Cardiac muscle cell (in vitro differentiated cells and primary cell): ENCODE data around the gene DIP2B. TPM values are rescaled to one million over a fixed set of nuclear protein-coding genes. Genes with fewer than 3 reads are reported as not detected.

Experiments used
- DNase-seq, 2 donors: peaks; one replicate each; pipeline versions ENCODE4 v3.0.0 to v3.0.0-alpha.2; 2010 to 2017; ENCODE audit warnings: low read depth in 1 of 2, low spot score in 1 of 2
- H3K27ac ChIP-seq: fragments of 200-600 bp; sonication (generic); 2 replicates; pipeline ENCODE4 v1.5.1; 2016
- H3K27me3 ChIP-seq: fragments of 200-600 bp; sonication (generic); 2 replicates; pipeline ENCODE4 v1.6.0; 2016; ENCODE audit warnings: control low read depth
- H3K36me3 ChIP-seq: fragments of 200-600 bp; sonication (generic); 2 replicates; pipeline ENCODE4 v1.5.1; 2016; ENCODE audit warnings: control low read depth
- H3K4me1 ChIP-seq: fragments of 200-600 bp; sonication (generic); 2 replicates; pipeline ENCODE4 v1.8.1; 2017; ENCODE audit warnings: low read depth, mild to moderate bottlenecking, mixed run types
- H3K4me3 ChIP-seq: fragments of 200-600 bp; sonication (generic); 2 replicates; pipeline ENCODE4 v1.5.1; 2016; ENCODE audit warnings: mild to moderate bottlenecking
- H3K9me3 ChIP-seq: fragments of 200-600 bp; sonication (generic); 2 replicates; pipeline ENCODE4 v1.5.1; 2017; ENCODE audit warnings: low read depth, mild to moderate bottlenecking, control low read depth
- polyA plus RNA-seq: library from polyadenylated mRNA; unstranded; fragments of >200 nt; fragmentation: Nextera tagmentation; extraction: Ambion mirVana; gene quantifications from 2 replicates; pipeline ENCODE4 v1.2.1, GENCODE V29; 2016
- total RNA-seq: library from RNA; depleted of rRNA; stranded (reverse); fragments of >200 nt; gene quantifications from 2 replicates; pipeline ENCODE4 v1.2.3, GENCODE V29; 2016
- TF ChIP-seq, protein P1 (sequence below): IDR thresholded peaks from 2 replicates; pipeline ENCODE4 v1.5.1; 2012; ENCODE audit warnings: low read depth, mild to moderate bottlenecking, low read length

DIP2B gene
- total and polyA plus RNA-seq, 2 experiments from 2014 or later: 15.5 to 55.1 TPM

DNA sequence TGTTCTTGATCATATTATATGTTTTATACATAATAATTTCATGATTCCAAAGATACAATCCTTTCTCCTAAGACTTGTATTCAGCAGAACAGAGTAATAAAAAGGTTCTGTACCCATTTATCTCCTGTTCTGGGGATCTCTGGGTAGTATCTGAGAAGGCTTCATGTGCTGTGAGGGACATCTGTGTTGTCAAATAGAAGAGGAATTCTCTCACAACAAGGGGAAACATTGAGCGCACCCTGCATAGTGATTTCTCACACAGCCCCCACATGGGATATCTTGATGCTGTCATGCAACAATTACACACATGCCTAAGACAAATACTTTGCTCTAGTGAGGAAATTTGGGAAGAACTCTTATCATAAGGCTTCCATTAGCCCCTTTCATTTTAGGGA is 157.3 kb downstream of the DIP2B start:
- peak in 1 of 2 donors; percentile 24 for DNase-seq
- H3K4me3 ChIP-seq: no peak overlapping the region
- peak overlapping the region; percentile 41 for H3K27ac ChIP-seq
- peaks cover 12% of the 10 kb centered on the region for H3K4me1 ChIP-seq
- no peaks in the 10 kb centered on the region for H3K36me3 ChIP-seq
- H3K27me3 ChIP-seq: no peaks in the 10 kb centered on the region
- TF ChIP-seq, protein P1, sequence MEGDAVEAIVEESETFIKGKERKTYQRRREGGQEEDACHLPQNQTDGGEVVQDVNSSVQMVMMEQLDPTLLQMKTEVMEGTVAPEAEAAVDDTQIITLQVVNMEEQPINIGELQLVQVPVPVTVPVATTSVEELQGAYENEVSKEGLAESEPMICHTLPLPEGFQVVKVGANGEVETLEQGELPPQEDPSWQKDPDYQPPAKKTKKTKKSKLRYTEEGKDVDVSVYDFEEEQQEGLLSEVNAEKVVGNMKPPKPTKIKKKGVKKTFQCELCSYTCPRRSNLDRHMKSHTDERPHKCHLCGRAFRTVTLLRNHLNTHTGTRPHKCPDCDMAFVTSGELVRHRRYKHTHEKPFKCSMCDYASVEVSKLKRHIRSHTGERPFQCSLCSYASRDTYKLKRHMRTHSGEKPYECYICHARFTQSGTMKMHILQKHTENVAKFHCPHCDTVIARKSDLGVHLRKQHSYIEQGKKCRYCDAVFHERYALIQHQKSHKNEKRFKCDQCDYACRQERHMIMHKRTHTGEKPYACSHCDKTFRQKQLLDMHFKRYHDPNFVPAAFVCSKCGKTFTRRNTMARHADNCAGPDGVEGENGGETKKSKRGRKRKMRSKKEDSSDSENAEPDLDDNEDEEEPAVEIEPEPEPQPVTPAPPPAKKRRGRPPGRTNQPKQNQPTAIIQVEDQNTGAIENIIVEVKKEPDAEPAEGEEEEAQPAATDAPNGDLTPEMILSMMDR: no peak
- H3K9me3 ChIP-seq: no peaks in the 10 kb centered on the region

DNA sequence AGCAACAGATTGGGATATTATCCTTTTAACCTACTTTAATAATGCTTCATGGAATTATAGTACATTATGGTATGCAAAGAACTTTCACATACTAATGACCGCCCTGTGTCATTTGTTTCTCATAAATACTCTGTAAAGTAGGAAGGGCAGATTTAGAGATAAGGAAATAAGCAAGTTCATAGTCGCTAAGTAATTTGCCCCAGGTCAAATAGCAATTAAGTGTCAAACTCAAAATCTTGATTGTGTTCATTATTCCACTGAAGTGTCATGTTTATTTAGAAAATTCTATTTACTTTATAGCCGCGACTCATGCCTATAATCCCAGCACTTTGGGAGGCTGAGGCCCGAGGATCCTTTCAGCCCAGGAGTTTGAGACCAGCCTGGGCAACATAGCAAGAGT is 160.4 kb downstream of the DIP2B start:
- no peak for DNase-seq
- H3K4me1 ChIP-seq: peaks cover 12% of the 10 kb centered on the region
- H3K4me3 ChIP-seq: no peak overlapping the region
- H3K36me3 ChIP-seq: no peaks in the 10 kb centered on the region
- H3K27ac ChIP-seq: no peak overlapping the region
- no peaks in the 10 kb centered on the region for H3K9me3 ChIP-seq
- H3K27me3 ChIP-seq: no peaks in the 10 kb centered on the region
- TF ChIP-seq, protein P1: no peak

DNA sequence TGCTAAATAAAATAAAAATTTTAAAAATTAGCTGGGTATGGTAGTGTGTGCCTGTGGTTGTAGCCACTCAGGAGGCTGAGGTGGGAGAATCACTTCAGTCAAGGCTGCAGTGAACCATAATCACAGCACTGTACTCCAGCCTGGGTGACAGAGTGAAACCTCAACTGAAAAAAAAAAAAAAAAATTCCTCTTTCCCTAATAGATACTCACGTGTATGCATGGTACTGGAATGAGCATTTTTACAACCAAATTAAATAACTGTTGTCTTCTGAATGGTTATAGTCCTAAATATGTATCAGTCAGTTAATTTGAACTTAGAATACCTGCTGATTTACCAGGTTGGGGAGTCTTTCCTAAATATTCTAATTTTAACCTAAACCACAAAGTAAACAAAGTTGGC is 160.8 kb downstream of the DIP2B start:
- Histone ChIP-seq H3K4me3 (no peak overlapping the region), H3K9me3 (no peaks in the 10 kb centered on the region), H3K27me3 (no peaks in the 10 kb centered on the region), H3K36me3 (no peaks in the 10 kb centered on the region), H3K27ac (no peak overlapping the region), H3K4me1 (peaks cover 12% of the 10 kb centered on the region)
- DNase-seq: no peak
- TF ChIP-seq, protein P1: no peak

DNA sequence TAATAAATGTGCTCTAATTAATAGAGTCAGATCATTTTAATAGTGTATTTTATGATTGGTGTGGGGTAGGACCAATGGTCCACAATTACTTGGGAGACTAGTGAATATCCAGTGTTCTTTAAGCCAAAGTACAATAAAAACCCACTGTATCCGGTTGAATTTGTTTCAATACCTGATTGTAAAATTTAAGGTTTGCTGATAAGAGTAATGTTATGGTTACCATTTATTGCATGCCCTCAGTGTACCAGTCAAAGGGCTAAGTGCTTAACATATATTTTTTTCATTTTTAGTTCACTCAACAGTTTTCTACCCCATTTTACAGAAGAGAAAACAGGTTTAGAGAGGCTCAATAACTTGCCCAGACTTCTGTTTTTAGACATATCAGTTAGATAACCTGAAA is 161.2 kb downstream of the DIP2B start:
- peaks cover 9% of the 10 kb centered on the region for H3K4me1 ChIP-seq
- H3K27ac ChIP-seq: no peak overlapping the region
- H3K4me3 ChIP-seq: no peak overlapping the region
- no peaks in the 10 kb centered on the region for H3K27me3 ChIP-seq
- no peak for DNase-seq
- TF ChIP-seq, protein P1: no peak
- no peaks in the 10 kb centered on the region for H3K9me3 ChIP-seq
- no peaks in the 10 kb centered on the region for H3K36me3 ChIP-seq

DNA sequence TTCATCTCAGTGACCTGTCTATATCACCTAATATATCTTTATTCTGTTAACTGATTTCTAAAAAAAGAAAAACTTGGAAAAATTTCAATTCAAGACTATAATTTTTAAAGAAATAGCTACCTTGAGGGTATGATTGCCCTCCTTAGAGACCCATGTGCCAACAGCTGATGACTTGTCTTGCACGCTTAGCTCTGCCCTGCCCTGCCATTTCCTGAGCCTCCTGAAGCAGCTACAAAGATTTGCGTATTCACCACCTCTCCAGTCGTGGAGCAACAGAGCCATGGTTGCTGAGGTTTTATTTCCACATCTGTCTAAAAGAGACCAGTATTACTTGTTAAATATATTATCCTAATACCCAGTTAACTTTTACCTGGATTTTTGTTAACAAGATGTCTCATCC is 167.4 kb downstream of the DIP2B start:
- Histone ChIP-seq H3K27ac (no peak overlapping the region), H3K4me3 (no peak overlapping the region), H3K27me3 (no peaks in the 10 kb centered on the region), H3K4me1 (no peaks in the 10 kb centered on the region), H3K9me3 (no peaks in the 10 kb centered on the region), H3K36me3 (peaks cover 25% of the 10 kb centered on the region)
- TF ChIP-seq, protein P1: no peak
- no peak for DNase-seq

DNA sequence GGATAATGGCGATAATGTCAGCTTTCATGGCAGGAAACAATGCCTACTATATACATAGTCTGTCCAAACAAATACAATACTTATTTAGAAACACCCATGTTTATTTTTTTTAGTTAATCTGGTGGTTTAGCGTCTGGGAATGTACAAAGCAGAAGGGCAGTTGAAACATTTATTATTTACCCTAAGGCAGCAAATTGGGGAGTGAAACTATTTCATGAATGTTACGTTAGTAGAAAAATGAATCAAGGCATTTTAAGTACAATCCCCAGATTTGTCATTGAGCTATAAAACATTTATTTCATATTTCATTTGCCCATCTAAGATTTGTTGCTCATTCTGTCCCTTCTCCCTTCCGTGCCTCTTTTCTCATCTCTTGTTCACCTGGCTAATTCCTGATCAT is 172.0 kb downstream of the DIP2B start:
- Histone ChIP-seq H3K4me3 (no peak overlapping the region), H3K4me1 (no peaks in the 10 kb centered on the region), H3K9me3 (no peaks in the 10 kb centered on the region), H3K27me3 (no peaks in the 10 kb centered on the region), H3K36me3 (peaks cover 45% of the 10 kb centered on the region), H3K27ac (no peak overlapping the region)
- DNase-seq: no peak
- TF ChIP-seq, protein P1: no peak
